ENCODE results near the gene FAM149A.

DNA sequence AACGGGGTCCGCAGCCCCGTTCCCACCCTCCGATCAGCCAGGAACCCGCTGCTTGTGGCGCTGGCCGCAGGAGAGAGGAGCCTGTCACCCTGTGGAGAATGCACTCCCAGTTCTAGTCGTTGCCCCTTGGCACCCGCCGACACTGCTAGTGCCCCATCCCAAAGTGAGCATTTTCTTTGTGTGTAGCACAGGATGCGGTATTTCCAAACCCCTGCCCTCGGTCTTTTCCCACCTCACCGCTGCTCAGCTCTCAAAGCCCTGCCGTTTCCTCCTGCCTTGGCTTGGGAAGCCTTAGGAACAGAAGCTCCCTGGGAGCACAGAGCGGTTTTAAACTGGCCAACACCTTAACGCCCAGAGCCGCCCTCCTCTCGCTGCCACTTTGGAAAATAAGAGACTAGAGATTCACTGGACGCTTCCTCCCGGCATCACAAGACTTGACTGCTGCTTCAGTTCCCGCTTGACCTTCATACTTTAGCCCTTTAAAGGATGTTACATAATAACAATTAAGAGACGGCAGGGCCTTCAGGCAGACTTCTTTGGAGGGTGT, 87.6 kb downstream of the FAM149A start:
- TF ChIP-seq, protein P1, sequence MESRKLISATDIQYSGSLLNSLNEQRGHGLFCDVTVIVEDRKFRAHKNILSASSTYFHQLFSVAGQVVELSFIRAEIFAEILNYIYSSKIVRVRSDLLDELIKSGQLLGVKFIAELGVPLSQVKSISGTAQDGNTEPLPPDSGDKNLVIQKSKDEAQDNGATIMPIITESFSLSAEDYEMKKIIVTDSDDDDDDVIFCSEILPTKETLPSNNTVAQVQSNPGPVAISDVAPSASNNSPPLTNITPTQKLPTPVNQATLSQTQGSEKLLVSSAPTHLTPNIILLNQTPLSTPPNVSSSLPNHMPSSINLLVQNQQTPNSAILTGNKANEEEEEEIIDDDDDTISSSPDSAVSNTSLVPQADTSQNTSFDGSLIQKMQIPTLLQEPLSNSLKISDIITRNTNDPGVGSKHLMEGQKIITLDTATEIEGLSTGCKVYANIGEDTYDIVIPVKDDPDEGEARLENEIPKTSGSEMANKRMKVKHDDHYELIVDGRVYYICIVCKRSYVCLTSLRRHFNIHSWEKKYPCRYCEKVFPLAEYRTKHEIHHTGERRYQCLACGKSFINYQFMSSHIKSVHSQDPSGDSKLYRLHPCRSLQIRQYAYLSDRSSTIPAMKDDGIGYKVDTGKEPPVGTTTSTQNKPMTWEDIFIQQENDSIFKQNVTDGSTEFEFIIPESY (IDR thresholded peaks at IDR 0.05; ENCODE audit: extremely low read depth, insufficient replicate concordance, low read length): no peak
- TF ChIP-seq, protein P2, sequence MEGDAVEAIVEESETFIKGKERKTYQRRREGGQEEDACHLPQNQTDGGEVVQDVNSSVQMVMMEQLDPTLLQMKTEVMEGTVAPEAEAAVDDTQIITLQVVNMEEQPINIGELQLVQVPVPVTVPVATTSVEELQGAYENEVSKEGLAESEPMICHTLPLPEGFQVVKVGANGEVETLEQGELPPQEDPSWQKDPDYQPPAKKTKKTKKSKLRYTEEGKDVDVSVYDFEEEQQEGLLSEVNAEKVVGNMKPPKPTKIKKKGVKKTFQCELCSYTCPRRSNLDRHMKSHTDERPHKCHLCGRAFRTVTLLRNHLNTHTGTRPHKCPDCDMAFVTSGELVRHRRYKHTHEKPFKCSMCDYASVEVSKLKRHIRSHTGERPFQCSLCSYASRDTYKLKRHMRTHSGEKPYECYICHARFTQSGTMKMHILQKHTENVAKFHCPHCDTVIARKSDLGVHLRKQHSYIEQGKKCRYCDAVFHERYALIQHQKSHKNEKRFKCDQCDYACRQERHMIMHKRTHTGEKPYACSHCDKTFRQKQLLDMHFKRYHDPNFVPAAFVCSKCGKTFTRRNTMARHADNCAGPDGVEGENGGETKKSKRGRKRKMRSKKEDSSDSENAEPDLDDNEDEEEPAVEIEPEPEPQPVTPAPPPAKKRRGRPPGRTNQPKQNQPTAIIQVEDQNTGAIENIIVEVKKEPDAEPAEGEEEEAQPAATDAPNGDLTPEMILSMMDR (IDR thresholded peaks at IDR 0.05 in 2 of 3, conservative IDR thresholded peaks at IDR 0.05 in 1 of 3; ENCODE audit: borderline replicate concordance in 1 of 3, insufficient read depth in 1 of 3, low read depth in 2 of 3, low read length in 2 of 3): no peak
- TF ChIP-seq POLR2A (IDR thresholded peaks at IDR 0.05; ENCODE audit: borderline replicate concordance, extremely low read depth, insufficient read depth, insufficient read length) (no peak), EZH2 (IDR thresholded peaks at IDR 0.05) (no peak), ZNF274 (IDR thresholded peaks at IDR 0.05; ENCODE audit: low read depth, low read length) (no peak), EZH2phosphoT487 (IDR thresholded peaks at IDR 0.05; ENCODE audit: borderline replicate concordance) (no peak), POLR2AphosphoS5 (IDR thresholded peaks at IDR 0.05; ENCODE audit: low read depth, low read length) (no peak)

Data from HCT116 (cell line).